H1 (cell line): ENCODE results near the gene HOXD10. TPM values are rescaled to one million over a fixed set of nuclear protein-coding genes. Genes with fewer than 3 reads are reported as not detected.

Source experiments
- CREB1 ChIP-seq: IDR thresholded peaks from 2 replicates; pipeline ENCODE4 v1.6.1; 2012; ENCODE audit warnings: inconsistent platforms
- EP300 ChIP-seq, 2 experiments: IDR thresholded peaks; 1 replicate in 1 of 2; 2 replicates in 1 of 2; pipeline ENCODE4 v1.6.1; 2011 to 2012; ENCODE audit warnings: low read depth in 2 of 2, low read length in 2 of 2, mild to moderate bottlenecking in 2 of 2, borderline replicate concordance in 1 of 2, inconsistent platforms in 1 of 2, moderate library complexity in 1 of 2
- JUND ChIP-seq: IDR thresholded peaks from 2 replicates; pipeline ENCODE4 v1.6.1; 2011; ENCODE audit warnings: mild to moderate bottlenecking, improper control_type of control experiment, low read length
- POLR2AphosphoS5 ChIP-seq: IDR thresholded peaks from 2 replicates; pipeline ENCODE4 v1.6.1; 2011; ENCODE audit warnings: low read depth, low read length
- RAD21 ChIP-seq, 2 experiments: IDR thresholded peaks in 1 of 2; conservative IDR thresholded peaks in 1 of 2; 2 replicates each; pipeline ENCODE4 v1.6.1; 2011; ENCODE audit warnings: low read depth in 2 of 2, low read length in 2 of 2, improper control_type of control experiment in 1 of 2, inconsistent platforms in 1 of 2, mild to moderate bottlenecking in 1 of 2, moderate library complexity in 1 of 2
- SIN3A ChIP-seq, 2 experiments: IDR thresholded peaks in 1 of 2; conservative IDR thresholded peaks in 1 of 2; 2 replicates each; pipeline ENCODE4 v1.6.1; 2011 to 2012; ENCODE audit warnings: low read length in 2 of 2, improper control_type of control experiment in 1 of 2, low read depth in 1 of 2, mild to moderate bottlenecking in 1 of 2
- SRF ChIP-seq: IDR thresholded peaks from 2 replicates; pipeline ENCODE4 v1.6.1; 2011; ENCODE audit warnings: mild to moderate bottlenecking, low read depth, low read length, moderate library complexity
- SUZ12 ChIP-seq: fragments of 200-600 bp; sonication (generic); IDR thresholded peaks from 2 replicates; pipeline ENCODE4 v1.6.1; 2012; ENCODE audit warnings: mild to moderate bottlenecking, inconsistent platforms, low read length, moderate library complexity, mixed read lengths
- TEAD4 ChIP-seq: IDR thresholded peaks from 2 replicates; pipeline ENCODE4 v1.6.1; 2012; ENCODE audit warnings: low read depth, low read length, inconsistent platforms, mixed read lengths
- polyA plus RNA-seq, 7 experiments: library from polyadenylated mRNA; depleted of rRNA in 3 of 7; stranded (reverse) in 5 of 7; unstranded in 2 of 7; fragments of >200 nt in 5 of 7; fragments of 200-250 nt in 2 of 7; gene quantifications; 1 replicate in 5 of 7; 2 replicates in 1 of 7; 4 replicates in 1 of 7; pipeline versions ENCODE4 v1.2.1 to v1.2.3, GENCODE V29; 2011 to 2013; ENCODE audit warnings: missing spikeins in 2 of 7, mixed read lengths in 2 of 7
- total RNA-seq: library from RNA; stranded (reverse); fragmentation: NEBNext Ultra II Directional; extraction: Animal tissue kit (Norgen Biotek cat#: 25700); gene quantifications from 2 replicates; pipeline ENCODE4 v1.2.1, GENCODE V29; 2021
- TF ChIP-seq, protein P1 (sequence below): IDR thresholded peaks from 2 replicates; pipeline ENCODE4 v1.6.1; 2012; ENCODE audit warnings: inconsistent platforms
- TF ChIP-seq, protein P2 (sequence below): IDR thresholded peaks from 2 replicates; pipeline ENCODE4 v1.6.1; 2012; ENCODE audit warnings: low read length, inconsistent platforms

The HOXD10 gene
- total and polyA plus RNA-seq, 2 of the 8 experiments (the other 6 are each of a cell fraction or from before 2014, with no cell fraction given), result not detected

- TF ChIP-seq CREB1, result no peak
- 0 out of 2 replicates have a peak, but pooled peaks have one; percentile 19 for TF ChIP-seq TEAD4
- TF ChIP-seq, protein P1, sequence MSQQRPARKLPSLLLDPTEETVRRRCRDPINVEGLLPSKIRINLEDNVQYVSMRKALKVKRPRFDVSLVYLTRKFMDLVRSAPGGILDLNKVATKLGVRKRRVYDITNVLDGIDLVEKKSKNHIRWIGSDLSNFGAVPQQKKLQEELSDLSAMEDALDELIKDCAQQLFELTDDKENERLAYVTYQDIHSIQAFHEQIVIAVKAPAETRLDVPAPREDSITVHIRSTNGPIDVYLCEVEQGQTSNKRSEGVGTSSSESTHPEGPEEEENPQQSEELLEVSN, result no peak
- TF ChIP-seq SUZ12, result no peak; the same call in none of the 2 replicates
- no peak for TF ChIP-seq EP300 (IDR thresholded peaks at IDR 0.05; ENCODE audit: borderline replicate concordance in 1 of 2, low read depth in 2 of 2, low read length in 2 of 2)
- no peak for TF ChIP-seq POLR2AphosphoS5
- TF ChIP-seq RAD21 (IDR thresholded peaks at IDR 0.05 in 1 of 2, conservative IDR thresholded peaks at IDR 0.05 in 1 of 2; ENCODE audit: low read depth in 2 of 2, low read length in 2 of 2), result peak; percentile 93 to 95
- TF ChIP-seq, protein P2, sequence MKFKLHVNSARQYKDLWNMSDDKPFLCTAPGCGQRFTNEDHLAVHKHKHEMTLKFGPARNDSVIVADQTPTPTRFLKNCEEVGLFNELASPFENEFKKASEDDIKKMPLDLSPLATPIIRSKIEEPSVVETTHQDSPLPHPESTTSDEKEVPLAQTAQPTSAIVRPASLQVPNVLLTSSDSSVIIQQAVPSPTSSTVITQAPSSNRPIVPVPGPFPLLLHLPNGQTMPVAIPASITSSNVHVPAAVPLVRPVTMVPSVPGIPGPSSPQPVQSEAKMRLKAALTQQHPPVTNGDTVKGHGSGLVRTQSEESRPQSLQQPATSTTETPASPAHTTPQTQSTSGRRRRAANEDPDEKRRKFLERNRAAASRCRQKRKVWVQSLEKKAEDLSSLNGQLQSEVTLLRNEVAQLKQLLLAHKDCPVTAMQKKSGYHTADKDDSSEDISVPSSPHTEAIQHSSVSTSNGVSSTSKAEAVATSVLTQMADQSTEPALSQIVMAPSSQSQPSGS, result no peak
- 0 out of 2 replicates have a peak, but pooled peaks have one; percentile 5 for TF ChIP-seq JUND
- peak in 1 of 2 experiments; percentile 26; a peak in 2 of 4 replicates for TF ChIP-seq SIN3A (conservative IDR thresholded peaks at IDR 0.05 in 1 of 2, IDR thresholded peaks at IDR 0.05 in 1 of 2; ENCODE audit: low read depth in 1 of 2, low read length in 2 of 2)
- no peak for TF ChIP-seq SRF
Measured at GRCh38 chr2:176096986-176097819, 19.4 kb upstream of the HOXD10 start (continued).
